ENCODE results near the gene PLEKHA8.

GRCh38 chr7:30049173-30049572 is 21.0 kb downstream of the PLEKHA8 start:
- TF ChIP-seq GATA2 (IDR thresholded peaks at IDR 0.05; ENCODE audit: low read depth, low read length) (no peak), GATA3 (IDR thresholded peaks at IDR 0.05; ENCODE audit: low read depth, low read length) (no peak)
